ENCODE data around the gene PCLO.

Gene PCLO

DNA sequence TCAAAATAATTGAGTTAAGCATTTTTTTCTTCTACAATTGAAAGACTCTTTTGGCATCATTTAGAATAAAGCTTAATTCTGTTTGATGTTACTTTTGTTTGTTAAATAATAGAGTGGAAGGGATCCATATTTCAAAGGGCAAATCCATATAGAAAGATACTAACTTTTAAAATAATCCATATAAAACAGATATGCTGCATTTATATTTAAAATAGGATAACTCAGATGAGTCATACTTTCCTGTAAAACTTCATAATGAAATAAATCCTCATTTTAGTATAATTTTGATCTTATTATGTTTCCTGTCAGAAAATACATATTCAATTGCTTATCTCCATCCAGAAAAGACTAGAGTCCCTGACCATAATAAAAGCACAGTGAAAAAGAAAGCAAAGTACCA lies 323.6 kb downstream of the PCLO start:
- no peak for DNase-seq (ENCODE audit: low spot score)

- no peak for DNase-seq (ENCODE audit: low spot score)
Measured at GRCh38 chr7:82838314-82838713, 324.4 kb downstream of the PCLO start.

DNA sequence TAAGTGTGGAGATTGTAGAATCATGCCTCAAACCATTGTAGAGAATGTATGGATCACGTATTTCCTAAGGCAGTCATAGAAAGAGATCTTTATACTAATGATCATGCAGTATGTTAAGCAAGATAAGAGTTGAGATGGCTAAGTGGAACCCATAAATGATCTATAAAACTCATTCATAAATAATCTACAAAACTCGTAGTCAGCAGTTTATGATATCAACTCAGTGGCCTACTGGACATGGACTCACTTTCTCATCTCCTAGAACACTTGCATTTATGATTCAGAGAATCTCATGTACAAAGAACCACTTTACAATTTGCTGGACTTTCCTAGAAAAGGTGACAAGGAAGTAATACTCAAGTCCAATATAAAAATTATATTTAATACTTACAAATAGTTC lies 339.6 kb downstream of the PCLO start:
- DNase-seq (ENCODE audit: low spot score): no peak

DNA sequence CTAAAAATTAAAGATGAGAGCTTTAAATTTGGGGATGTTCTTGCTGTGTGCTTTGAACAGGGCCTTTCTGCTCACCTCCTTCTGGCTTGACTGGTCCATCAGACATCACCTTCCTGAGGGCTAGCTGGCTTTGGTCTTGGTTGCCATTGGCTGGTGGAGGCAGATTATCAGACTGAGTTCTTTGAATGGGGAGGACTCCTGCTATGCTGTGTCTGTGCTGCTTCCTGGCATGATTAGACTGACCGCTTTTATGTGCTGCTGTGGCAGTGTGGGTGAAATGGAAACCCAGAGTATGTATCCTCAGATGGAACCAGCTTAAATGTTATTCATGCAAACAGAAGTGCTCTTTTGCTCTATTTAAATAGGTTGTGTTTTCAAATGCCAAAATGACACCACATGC lies 341.6 kb downstream of the PCLO start:
- DNase-seq (ENCODE audit: low spot score): no peak

DNA sequence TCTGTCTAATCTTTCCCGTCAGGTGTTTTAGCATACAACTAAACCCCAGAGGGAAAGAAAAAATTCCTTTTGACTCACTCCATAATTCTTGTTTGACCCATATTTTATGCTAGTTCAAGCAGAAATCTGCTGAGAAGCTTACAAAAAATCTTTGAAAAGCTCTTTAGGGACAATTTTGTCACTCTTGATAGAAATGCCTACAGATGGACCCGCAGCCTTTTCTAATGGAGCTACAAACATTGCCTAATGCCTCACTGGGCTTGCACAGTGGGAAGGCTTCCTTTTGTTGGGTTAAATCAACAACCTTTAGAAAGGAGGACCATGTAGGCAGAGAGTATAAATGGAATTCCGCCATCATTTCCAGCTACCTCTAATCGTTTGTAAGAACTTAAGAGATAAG lies 344.5 kb downstream of the PCLO start:
- no peak for DNase-seq (ENCODE audit: low spot score)

- no peak for DNase-seq (ENCODE audit: low spot score)
Measured at GRCh38 chr7:82816272-82816671, 346.4 kb downstream of the PCLO start.

DNA sequence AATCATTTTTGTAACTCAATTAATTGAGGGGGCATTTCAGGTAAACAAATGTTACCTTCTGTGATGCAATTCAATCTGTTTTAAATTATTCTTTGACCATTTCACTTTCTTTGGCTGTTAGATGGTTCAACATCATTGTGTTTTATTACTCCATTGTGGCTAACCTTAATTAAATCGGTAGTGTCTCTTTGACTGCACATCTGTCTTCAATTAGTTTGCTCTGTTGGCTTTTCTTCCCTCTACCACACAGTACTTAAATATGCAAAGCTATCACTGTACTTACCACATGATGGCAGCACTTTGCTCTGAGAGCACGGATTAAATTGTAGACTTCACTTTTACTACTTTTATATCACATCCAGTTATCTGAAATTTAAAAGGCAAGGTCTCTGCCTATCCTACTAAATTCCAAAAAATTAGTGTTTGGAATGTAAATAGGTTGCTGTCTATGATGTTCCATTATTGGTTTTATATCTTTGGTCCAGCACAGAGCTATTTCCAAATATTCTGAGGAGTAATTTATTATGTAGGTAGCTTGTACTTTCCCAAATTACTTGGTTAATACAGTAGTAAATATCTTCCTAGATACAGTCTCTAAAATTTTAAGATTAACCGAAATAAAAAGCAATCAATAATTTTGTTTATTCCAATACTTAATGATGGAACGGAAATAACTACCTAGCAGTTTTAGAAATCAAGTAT lies 352.0 kb downstream of the PCLO start:
- peak; percentile 15 for DNase-seq (ENCODE audit: low spot score)

GRCh38 chr7:82808633-82809032 lies 354.1 kb downstream of the PCLO start:
- no peak for DNase-seq (ENCODE audit: low spot score)

- no peak for DNase-seq (ENCODE audit: low spot score)
Measured at GRCh38 chr7:82805527-82805960, 357.1 kb downstream of the PCLO start.

- DNase-seq (ENCODE audit: low spot score): no peak
Measured at GRCh38 chr7:82803411-82803810, 359.3 kb downstream of the PCLO start.

DNA sequence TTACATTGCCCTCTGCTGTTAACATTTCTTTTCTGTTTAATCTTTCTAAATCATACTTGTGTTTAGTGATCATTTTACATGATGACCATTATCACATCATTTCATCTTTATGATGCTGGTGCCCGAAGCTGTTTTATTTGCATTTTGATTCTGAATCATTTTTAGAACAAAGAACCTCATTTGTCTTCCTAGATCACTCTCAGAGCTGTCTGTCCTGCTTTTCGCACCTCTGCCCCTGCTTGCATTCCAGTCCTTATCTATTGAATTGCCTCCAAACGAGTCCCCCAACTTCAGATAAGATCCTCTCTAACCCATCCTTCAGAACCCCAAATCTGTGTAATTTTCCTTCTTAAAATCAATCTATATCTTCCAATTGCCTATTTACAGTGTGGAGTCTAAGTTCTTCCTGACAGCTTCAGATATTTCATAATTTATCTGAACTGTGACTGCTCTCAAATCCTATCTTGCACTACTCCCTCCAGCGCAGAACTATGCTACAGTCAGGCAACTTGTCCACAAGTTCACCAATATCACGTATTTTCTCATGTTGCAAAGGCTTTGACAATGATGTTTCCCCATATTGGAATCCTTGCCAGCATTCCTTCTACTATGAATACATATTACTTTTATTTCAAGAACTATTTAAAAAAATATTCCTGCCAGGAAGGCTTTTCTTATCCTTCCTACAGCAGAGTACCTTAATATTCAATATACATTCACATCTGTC lies 372.6 kb downstream of the PCLO start:
- DNase-seq (ENCODE audit: low spot score): no peak

DNA sequence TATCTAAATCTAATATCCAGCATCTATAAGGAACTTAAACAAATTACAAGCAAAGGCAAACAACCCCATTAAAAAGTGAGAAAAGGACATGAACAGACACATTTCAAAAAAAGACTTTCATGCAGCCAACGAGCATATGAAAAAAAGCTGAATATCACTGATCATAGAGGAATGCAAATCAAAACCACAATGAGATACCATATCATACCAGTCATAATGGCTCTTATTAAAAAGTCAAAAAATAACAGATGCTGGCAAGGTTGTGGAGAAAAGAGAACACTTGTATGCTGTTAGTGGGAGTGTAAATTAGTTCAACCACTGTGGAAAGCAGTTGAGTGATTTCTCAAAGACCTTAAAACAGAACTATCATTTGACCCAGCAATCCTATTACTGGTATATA lies 384.7 kb downstream of the PCLO start:
- DNase-seq (ENCODE audit: low spot score): no peak

DNA sequence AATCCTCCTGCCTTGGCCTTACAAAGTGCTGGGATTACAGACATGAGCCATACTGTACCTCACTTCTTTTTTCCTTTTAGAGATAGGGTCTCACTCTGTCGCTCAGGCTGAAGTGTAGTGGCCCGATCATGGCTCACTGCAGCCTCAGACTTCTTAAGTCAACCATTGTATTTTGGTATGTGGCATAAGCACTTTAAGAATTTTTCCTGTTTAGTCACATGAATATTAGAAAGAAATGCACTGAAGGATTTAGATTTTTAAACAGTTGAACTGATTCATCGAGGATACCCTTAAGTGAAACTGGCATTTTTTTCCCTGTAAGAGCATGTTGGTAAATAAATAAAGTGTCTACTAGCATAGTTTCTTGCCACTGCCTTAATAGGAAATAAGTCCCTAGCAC lies 399.8 kb downstream of the PCLO start:
- DNase-seq (ENCODE audit: low spot score): no peak

DNA sequence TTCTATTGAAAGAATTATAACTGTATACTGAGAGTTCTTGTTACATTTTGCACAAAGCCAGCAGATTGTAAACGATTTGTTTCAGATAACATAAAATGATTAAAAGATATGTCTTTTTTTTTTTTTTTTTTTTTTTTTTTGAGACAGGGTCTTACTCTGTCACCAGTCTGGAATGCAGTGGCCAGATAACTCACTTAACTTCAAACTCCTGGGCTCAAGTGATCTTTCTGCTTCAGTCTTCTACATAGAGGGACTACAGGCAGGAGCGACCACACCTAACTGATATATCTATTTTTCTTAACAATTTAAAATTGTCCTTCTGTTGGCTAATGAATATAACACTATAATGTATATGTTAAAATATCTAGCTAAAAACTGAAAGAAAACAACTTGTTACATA lies 401.9 kb downstream of the PCLO start:
- no peak for DNase-seq (ENCODE audit: low spot score)

DNA sequence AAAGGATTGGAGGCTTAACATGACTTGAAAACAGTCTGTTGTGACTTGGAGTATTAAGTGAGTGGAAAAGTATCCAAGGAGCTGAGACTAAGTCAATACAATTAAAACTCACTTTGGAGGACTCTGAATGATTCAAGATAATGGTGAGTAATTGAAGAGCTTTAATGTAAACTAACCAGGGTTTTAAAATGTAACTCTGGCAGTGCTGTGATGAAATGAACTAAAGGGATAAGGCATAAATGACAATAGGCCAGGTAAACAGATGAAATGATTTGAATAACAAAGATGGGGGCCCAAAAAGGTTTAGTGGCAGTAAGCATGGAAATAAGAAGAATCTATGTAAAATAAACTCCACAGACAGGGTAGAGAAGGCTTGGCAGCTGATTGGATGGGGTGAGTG lies 402.6 kb downstream of the PCLO start:
- no peak for DNase-seq (ENCODE audit: low spot score)

DNA sequence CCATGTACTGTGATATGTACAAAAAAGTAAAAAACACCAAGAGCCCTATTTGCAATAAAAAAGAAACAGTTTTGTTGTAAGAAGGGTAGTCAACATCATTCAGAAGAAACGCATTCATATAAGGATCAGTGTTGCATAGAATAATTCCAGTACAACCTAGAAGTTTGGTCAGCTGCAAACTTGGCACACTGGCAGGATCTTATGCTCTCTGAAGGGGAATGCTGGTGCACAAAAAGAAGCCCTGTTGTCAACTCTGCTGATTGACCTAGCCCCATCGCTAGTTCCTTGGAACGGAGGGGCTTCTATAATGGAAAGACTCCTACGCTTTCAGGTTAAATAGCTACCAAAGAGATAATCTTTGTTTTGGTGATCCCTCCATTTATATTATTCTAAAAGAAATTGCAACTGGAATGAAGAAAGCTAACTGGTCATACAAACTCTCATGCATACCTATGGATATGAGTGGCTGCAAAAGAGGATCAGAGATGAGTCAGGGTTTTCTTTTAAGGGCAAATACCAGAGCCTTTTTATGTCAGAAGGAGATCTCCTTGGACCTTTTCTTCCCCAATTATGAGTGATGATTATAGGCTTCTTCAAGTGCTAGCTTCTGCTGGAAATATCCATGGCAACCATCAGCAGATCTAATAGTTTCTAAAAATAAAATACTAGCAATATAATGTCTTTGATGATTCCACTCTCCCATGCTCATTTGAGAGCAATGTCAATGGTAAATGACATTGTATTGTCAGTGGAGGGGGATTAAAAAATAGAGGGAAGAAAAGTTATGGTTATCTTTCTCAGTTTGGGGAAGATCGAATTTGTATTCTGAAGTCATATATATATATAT lies 406.8 kb downstream of the PCLO start:
- DNase-seq (ENCODE audit: low spot score): no peak

DNA sequence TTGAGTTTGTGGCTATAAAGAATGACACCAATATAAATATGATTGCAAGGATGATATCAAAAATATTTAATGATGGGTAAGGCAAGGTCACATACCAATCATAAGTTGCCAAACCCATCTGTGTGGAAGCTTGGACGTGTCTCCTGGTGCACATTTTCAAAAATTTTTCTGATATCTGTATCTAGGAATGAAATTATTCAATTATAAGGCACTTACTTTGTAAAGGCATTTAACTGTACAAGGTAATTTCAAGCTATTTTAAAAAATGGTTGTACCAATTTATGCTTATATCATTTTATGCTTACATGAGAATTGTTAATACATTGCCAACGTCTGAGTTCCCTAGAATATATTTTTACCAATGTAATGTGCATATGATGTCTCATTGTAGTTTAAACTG lies 412.7 kb downstream of the PCLO start:
- DNase-seq (ENCODE audit: low spot score): no peak

DNA sequence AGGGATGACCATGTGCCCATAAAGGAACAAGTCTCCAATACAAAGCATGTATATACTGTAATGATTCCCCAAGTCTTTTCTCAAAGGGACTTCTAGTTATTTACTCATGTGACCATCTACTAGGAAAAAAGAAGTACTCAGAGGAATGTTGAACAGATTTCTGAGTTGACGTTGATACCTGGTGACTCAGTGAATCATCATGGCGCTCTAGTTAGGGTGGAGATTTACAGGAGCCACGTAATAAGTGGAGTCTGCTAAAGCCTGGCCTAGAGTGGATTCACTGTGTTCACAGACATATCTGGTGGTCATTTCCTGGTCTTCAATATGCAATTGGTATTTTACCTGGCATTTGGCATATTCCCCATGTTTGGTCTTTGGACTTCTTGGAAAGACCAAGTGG lies 416.9 kb downstream of the PCLO start:
- DNase-seq (ENCODE audit: low spot score): no peak

GRCh38 chr7:82745117-82745516 lies 417.6 kb downstream of the PCLO start:
- DNase-seq (ENCODE audit: low spot score): no peak

- DNase-seq (ENCODE audit: low spot score): no peak
Measured at GRCh38 chr7:82742163-82742562, 420.5 kb downstream of the PCLO start.

DNA sequence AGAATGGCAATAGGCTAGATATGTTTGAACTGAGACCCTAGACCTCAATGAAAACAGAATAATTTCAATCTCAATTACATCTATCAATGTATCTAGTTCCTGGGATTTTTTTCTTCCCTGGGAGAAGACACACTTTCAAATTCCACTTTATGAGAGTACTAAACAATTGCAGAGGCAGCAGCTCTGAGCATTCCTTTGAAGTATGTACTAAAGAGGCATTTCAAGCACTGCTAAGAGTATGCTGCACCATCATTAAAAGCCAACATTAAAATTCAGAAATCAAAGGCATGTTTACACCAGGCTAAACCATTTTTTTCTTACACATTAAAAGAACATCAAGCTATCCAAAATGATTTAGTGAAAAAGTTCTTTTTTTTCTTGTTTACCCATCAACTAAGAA lies 421.2 kb downstream of the PCLO start:
- no peak for DNase-seq (ENCODE audit: low spot score)

- no peak for DNase-seq (ENCODE audit: low spot score)
Measured at GRCh38 chr7:82740246-82740848, 422.3 kb downstream of the PCLO start.

GRCh38 chr7:82736633-82737032 lies 426.1 kb downstream of the PCLO start:
- no peak for DNase-seq (ENCODE audit: low spot score)

Measured in activated CD4-positive, alpha-beta T cell treated with anti-CD3 and anti-CD28 coated beads, Interleukin-2, Interleukin-4, amounts not matched to agents 100 ng/mL and 50 ng/mL, durations not matched to agents 16 hours and 8 hours (primary cell).